ENCODE data around the gene NFX1.

DNA sequence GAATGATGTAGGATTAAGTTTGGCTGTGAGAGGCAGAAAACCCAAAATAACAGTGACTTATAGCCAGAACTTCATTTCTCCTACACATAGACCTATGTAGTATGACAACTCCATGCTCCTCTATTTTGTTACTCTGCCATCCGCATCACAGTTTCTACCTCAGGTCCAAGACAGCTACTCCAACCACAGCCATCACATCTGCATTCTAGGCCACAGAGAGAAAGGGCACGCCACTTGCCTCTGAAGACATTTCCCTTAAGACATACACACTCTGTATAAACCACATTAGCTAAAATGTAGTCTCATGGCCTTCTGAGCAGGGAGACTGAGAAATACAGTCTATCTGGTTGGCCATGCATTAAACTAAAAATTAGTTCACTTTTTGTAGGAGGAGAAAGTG lies 40.3 kb upstream of the NFX1 start:
- TF ChIP-seq ZNF529 (tag by site-specific recombination; IDR thresholded peaks at IDR 0.05; ENCODE audit: insufficient replicate concordance) (no peak), ZBTB8A (tag by site-specific recombination; IDR thresholded peaks at IDR 0.05) (no peak), ZNF585B (tag by site-specific recombination; IDR thresholded peaks at IDR 0.05) (no peak), ZNF24 (tag by site-specific recombination; IDR thresholded peaks at IDR 0.05) (no peak), ZNF121 (tag by site-specific recombination; IDR thresholded peaks at IDR 0.05) (no peak)
- TF ChIP-seq, protein P1, sequence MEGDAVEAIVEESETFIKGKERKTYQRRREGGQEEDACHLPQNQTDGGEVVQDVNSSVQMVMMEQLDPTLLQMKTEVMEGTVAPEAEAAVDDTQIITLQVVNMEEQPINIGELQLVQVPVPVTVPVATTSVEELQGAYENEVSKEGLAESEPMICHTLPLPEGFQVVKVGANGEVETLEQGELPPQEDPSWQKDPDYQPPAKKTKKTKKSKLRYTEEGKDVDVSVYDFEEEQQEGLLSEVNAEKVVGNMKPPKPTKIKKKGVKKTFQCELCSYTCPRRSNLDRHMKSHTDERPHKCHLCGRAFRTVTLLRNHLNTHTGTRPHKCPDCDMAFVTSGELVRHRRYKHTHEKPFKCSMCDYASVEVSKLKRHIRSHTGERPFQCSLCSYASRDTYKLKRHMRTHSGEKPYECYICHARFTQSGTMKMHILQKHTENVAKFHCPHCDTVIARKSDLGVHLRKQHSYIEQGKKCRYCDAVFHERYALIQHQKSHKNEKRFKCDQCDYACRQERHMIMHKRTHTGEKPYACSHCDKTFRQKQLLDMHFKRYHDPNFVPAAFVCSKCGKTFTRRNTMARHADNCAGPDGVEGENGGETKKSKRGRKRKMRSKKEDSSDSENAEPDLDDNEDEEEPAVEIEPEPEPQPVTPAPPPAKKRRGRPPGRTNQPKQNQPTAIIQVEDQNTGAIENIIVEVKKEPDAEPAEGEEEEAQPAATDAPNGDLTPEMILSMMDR (tag by site-specific recombination; IDR thresholded peaks at IDR 0.05): no peak
- TF ChIP-seq, protein P2, sequence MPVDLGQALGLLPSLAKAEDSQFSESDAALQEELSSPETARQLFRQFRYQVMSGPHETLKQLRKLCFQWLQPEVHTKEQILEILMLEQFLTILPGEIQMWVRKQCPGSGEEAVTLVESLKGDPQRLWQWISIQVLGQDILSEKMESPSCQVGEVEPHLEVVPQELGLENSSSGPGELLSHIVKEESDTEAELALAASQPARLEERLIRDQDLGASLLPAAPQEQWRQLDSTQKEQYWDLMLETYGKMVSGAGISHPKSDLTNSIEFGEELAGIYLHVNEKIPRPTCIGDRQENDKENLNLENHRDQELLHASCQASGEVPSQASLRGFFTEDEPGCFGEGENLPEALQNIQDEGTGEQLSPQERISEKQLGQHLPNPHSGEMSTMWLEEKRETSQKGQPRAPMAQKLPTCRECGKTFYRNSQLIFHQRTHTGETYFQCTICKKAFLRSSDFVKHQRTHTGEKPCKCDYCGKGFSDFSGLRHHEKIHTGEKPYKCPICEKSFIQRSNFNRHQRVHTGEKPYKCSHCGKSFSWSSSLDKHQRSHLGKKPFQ (tag by site-specific recombination; IDR thresholded peaks at IDR 0.05): no peak
- TF ChIP-seq, protein P3, sequence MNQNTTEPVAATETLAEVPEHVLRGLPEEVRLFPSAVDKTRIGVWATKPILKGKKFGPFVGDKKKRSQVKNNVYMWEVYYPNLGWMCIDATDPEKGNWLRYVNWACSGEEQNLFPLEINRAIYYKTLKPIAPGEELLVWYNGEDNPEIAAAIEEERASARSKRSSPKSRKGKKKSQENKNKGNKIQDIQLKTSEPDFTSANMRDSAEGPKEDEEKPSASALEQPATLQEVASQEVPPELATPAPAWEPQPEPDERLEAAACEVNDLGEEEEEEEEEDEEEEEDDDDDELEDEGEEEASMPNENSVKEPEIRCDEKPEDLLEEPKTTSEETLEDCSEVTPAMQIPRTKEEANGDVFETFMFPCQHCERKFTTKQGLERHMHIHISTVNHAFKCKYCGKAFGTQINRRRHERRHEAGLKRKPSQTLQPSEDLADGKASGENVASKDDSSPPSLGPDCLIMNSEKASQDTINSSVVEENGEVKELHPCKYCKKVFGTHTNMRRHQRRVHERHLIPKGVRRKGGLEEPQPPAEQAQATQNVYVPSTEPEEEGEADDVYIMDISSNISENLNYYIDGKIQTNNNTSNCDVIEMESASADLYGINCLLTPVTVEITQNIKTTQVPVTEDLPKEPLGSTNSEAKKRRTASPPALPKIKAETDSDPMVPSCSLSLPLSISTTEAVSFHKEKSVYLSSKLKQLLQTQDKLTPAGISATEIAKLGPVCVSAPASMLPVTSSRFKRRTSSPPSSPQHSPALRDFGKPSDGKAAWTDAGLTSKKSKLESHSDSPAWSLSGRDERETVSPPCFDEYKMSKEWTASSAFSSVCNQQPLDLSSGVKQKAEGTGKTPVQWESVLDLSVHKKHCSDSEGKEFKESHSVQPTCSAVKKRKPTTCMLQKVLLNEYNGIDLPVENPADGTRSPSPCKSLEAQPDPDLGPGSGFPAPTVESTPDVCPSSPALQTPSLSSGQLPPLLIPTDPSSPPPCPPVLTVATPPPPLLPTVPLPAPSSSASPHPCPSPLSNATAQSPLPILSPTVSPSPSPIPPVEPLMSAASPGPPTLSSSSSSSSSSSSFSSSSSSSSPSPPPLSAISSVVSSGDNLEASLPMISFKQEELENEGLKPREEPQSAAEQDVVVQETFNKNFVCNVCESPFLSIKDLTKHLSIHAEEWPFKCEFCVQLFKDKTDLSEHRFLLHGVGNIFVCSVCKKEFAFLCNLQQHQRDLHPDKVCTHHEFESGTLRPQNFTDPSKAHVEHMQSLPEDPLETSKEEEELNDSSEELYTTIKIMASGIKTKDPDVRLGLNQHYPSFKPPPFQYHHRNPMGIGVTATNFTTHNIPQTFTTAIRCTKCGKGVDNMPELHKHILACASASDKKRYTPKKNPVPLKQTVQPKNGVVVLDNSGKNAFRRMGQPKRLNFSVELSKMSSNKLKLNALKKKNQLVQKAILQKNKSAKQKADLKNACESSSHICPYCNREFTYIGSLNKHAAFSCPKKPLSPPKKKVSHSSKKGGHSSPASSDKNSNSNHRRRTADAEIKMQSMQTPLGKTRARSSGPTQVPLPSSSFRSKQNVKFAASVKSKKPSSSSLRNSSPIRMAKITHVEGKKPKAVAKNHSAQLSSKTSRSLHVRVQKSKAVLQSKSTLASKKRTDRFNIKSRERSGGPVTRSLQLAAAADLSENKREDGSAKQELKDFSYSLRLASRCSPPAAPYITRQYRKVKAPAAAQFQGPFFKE (tag by site-specific recombination; IDR thresholded peaks at IDR 0.05; ENCODE audit: borderline replicate concordance): no peak
- TF ChIP-seq, protein P4, sequence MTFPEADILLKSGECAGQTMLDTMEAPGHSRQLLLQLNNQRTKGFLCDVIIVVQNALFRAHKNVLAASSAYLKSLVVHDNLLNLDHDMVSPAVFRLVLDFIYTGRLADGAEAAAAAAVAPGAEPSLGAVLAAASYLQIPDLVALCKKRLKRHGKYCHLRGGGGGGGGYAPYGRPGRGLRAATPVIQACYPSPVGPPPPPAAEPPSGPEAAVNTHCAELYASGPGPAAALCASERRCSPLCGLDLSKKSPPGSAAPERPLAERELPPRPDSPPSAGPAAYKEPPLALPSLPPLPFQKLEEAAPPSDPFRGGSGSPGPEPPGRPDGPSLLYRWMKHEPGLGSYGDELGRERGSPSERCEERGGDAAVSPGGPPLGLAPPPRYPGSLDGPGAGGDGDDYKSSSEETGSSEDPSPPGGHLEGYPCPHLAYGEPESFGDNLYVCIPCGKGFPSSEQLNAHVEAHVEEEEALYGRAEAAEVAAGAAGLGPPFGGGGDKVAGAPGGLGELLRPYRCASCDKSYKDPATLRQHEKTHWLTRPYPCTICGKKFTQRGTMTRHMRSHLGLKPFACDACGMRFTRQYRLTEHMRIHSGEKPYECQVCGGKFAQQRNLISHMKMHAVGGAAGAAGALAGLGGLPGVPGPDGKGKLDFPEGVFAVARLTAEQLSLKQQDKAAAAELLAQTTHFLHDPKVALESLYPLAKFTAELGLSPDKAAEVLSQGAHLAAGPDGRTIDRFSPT (tag by site-specific recombination; IDR thresholded peaks at IDR 0.05): no peak
- TF ChIP-seq, protein P5, sequence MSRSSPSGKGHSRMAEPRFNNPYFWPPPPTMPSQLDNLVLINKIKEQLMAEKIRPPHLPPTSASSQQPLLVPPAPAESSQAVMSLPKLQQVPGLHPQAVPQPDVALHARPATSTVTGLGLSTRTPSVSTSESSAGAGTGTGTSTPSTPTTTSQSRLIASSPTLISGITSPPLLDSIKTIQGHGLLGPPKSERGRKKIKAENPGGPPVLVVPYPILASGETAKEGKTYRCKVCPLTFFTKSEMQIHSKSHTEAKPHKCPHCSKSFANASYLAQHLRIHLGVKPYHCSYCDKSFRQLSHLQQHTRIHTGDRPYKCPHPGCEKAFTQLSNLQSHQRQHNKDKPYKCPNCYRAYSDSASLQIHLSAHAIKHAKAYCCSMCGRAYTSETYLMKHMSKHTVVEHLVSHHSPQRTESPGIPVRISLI (tag by site-specific recombination; IDR thresholded peaks at IDR 0.05): no peak
